ENCODE results near the gene DUSP28.

DNA sequence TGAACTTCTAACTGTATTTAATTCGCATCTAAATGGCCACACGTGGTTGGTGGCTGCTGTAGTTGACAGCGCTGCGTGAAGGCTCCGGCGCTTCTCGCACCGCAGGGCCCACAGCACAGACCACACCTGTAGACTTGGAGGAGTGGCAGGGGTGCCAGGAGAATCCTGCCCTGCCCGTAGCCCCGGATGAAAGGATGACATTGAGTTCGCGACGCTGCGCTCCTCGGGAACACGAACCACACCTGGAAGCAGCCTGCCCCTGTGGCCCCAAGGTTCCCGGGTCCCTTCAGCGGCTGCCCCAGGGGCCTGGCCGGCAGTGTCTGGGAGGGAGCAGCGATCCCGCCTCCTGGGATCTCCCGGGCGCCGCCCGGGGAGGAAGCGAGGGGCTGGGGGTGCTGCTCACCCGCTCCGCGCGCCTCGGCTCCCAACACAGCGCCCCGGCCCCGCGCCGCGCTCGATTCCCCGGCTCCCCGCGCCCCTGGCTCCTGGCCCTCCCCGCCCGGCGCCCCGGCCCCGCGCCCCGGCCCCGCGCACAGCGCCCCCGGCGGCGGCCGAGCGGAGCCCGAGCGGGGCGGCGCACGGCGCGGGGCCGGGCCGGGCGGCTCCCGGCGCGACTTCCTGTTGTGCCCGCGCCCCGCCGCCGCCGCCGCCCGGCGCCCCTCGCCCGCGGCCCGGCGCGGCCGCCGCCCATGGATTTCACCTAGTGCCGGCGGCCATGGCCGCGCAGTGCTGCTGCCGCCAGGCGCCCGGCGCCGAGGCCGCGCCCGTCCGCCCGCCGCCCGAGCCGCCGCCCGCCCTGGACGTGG lies 7.9 kb downstream of the DUSP28 start, which contains the start of gene RNPEPL1:
- peak in 1 of 2 donors; percentile 23 for TF ChIP-seq POLR2A (IDR thresholded peaks at IDR 0.05)
- TF ChIP-seq CTCF (IDR thresholded peaks at IDR 0.05): peak in 3 of 6 experiments; percentile 4 to 14 (median 13)
